OCI-LY3 (cell line): ENCODE measurements around the gene TMBIM6.
A peak's percentile ranks its signal among the peaks of the same experiment; 100 is the strongest.
"Not testable (repeated sequence)": the region's sequence is repeated elsewhere in the genome, so short reads cannot be mapped to it uniquely, and the experiment has no call there.

Source experiments
- H2AFZ ChIP-seq: fragments of 200-600, 300-600 bp; shearing (Covaris generic); 2 replicates; pipeline ENCODE4 v1.6.0; 2014; ENCODE audit warnings: antibody characterized with exemption, low read depth, low read length
- H3K27ac ChIP-seq: fragments of 200-600, 300-600 bp; sonication (generic); 2 replicates; pipeline ENCODE4 v1.5.1; 2014; ENCODE audit warnings: mild to moderate bottlenecking, low read length, moderate library complexity, mixed read lengths
- H3K27me3 ChIP-seq: fragments of 200-600, 300-600 bp; sonication (generic); 2 replicates; pipeline ENCODE4 v1.6.1; 2014; ENCODE audit warnings: low read depth, low read length, mixed read lengths
- H3K36me3 ChIP-seq: fragments of 200-600, 300-600 bp; sonication (generic); replicated peaks from 2 replicates; pipeline ENCODE3; 2014; ENCODE audit warnings: low read depth, low read length, mixed read lengths
- H3K4me1 ChIP-seq: fragments of 300-600, 200-600 bp; sonication (generic); 2 replicates; pipeline ENCODE4 v1.6.1; 2014; ENCODE audit warnings: low read length, mixed read lengths
- H3K4me2 ChIP-seq: fragments of 200-600, 300-600 bp; sonication (generic); 2 replicates; pipeline ENCODE4 v1.6.1; 2014; ENCODE audit warnings: low read length, mixed read lengths
- H3K4me3 ChIP-seq: fragments of 300-600, 200-600 bp; sonication (generic); 2 replicates; pipeline ENCODE4 v1.5.1; 2014; ENCODE audit warnings: antibody characterized with exemption, mild to moderate bottlenecking, low read length, moderate library complexity
- H3K79me2 ChIP-seq: fragments of 300-600, 200-600 bp; shearing (Covaris generic); 2 replicates; pipeline ENCODE4 v1.6.1; 2014; ENCODE audit warnings: mild to moderate bottlenecking, low read length, mixed read lengths
- H3K9ac ChIP-seq: fragments of 300-600, 200-600 bp; shearing (Covaris generic); 2 replicates; pipeline ENCODE4 v1.6.0; 2014; ENCODE audit warnings: mild to moderate bottlenecking, low read length, moderate library complexity
- H3K9me3 ChIP-seq: fragments of 200-600, 300-600 bp; shearing (Covaris generic); 2 replicates; pipeline ENCODE4 v1.6.1; 2014; ENCODE audit warnings: low read length, mixed read lengths; ENCODE audit not compliant: insufficient read depth
- H4K20me1 ChIP-seq: fragments of 200-600, 300-600 bp; sonication (generic); 2 replicates; pipeline ENCODE4 v1.6.1; 2016; ENCODE audit warnings: low read length, mixed read lengths; ENCODE audit not compliant: insufficient read depth
- CTCF ChIP-seq: fragments of 200-600, 300-600 bp; sonication (generic); IDR thresholded peaks from 2 replicates; pipeline ENCODE4 v1.5.1; 2014; ENCODE audit warnings: antibody characterized with exemption, low read length, low read depth
- EZH2phosphoT487 ChIP-seq: fragments of 200-600 bp; shearing (Covaris generic); IDR thresholded peaks from 2 replicates; pipeline ENCODE4 v1.6.1; 2018; ENCODE audit warnings: antibody characterized with exemption, mixed run types, low read depth

TMBIM6 gene

GRCh38 chr12:49730568-49731101, 10.7 kb upstream of the TMBIM6 start:
- no peak overlapping the region for H3K4me2 ChIP-seq
- TF ChIP-seq EZH2phosphoT487 (no peak), CTCF (no peak)
- H2AFZ ChIP-seq, result no peak overlapping the region
- H3K4me1 ChIP-seq, result no peaks in the 10 kb centered on the region
- no peaks in the 10 kb centered on the region for H3K36me3 ChIP-seq
- H3K4me3 ChIP-seq, result no peak overlapping the region
- no peaks in the 10 kb centered on the region for H3K9me3 ChIP-seq
- no peaks in the 10 kb centered on the region for H4K20me1 ChIP-seq
- H3K27ac ChIP-seq, result no peak overlapping the region
- H3K79me2 ChIP-seq, result no peaks in the 10 kb centered on the region
- H3K9ac ChIP-seq, result no peak overlapping the region
- no peaks in the 10 kb centered on the region; the same call in 1 of the 2 replicates for H3K27me3 ChIP-seq

GRCh38 chr12:49733219-49734017, 7.9 kb upstream of the TMBIM6 start:
- Histone ChIP-seq H3K4me2 (no peak overlapping the region), H3K36me3 (no peaks in the 10 kb centered on the region), H4K20me1 (no peaks in the 10 kb centered on the region), H3K9ac (no peak overlapping the region), H3K9me3 (no peaks in the 10 kb centered on the region), H3K27me3 (no peaks in the 10 kb centered on the region), H3K79me2 (no peaks in the 10 kb centered on the region), H3K27ac (no peak overlapping the region), H2AFZ (no peak overlapping the region), H3K4me3 (no peak overlapping the region), H3K4me1 (no peaks in the 10 kb centered on the region)
- TF ChIP-seq EZH2phosphoT487, result no peak
- TF ChIP-seq CTCF, result peak; percentile 15; the same call in 1 of the 2 replicates

- H4K20me1 ChIP-seq, H3K4me2 ChIP-seq, H3K27me3 ChIP-seq, H3K4me3 ChIP-seq, H3K27ac ChIP-seq, H3K9me3 ChIP-seq, H3K9ac ChIP-seq, H3K36me3 ChIP-seq, H3K4me1 ChIP-seq, H2AFZ ChIP-seq, H3K79me2 ChIP-seq: not testable (repeated sequence)
Measured at GRCh38 chr12:49734900-49735299, 6.5 kb upstream of the TMBIM6 start.

- Histone ChIP-seq H3K79me2 (peaks cover 23% of the 10 kb centered on the region), H4K20me1 (peaks cover 20% of the 10 kb centered on the region), H3K4me1 (peaks cover 15% of the 10 kb centered on the region)
- H3K4me3 ChIP-seq, H3K27me3 ChIP-seq, H3K9me3 ChIP-seq, H3K36me3 ChIP-seq, H3K27ac ChIP-seq, H3K4me2 ChIP-seq, H3K9ac ChIP-seq, H2AFZ ChIP-seq: not testable (repeated sequence)
Measured at GRCh38 chr12:49738721-49739120, 2.6 kb upstream of the TMBIM6 start.

GRCh38 chr12:49740277-49740676, 1.1 kb upstream of the TMBIM6 start:
- not testable (repeated sequence) for H3K27me3 ChIP-seq, H3K4me3 ChIP-seq, H3K4me2 ChIP-seq, H3K27ac ChIP-seq, H3K9me3 ChIP-seq, H3K9ac ChIP-seq, H2AFZ ChIP-seq
- Histone ChIP-seq H4K20me1 (peaks cover 35% of the 10 kb centered on the region), H3K4me1 (peaks cover 16% of the 10 kb centered on the region), H3K36me3 (peaks cover 16% of the 10 kb centered on the region), H3K79me2 (peaks cover 39% of the 10 kb centered on the region)
